H1 (cell line): ENCODE results near the gene DEXI.

Source experiments
- CEBPB ChIP-seq: IDR thresholded peaks from 2 replicates; pipeline ENCODE4 v1.6.1; 2012; ENCODE audit warnings: low read depth, low read length
- CHD2 ChIP-seq: IDR thresholded peaks from 2 replicates; pipeline ENCODE4 v1.6.1; 2012; ENCODE audit warnings: low read length, improper control_type of control experiment
- CTBP2 ChIP-seq: IDR thresholded peaks from 2 replicates; pipeline ENCODE4 v1.7.0; 2011; ENCODE audit warnings: borderline replicate concordance, mild to moderate bottlenecking, moderate library complexity, mixed read lengths, low read length; ENCODE audit not compliant: insufficient read depth, insufficient read length
- CTCF ChIP-seq, 3 experiments: IDR thresholded peaks; 1 replicate in 2 of 3; 2 replicates in 1 of 3; pipeline versions ENCODE4 v1.5.1 to v1.6.1; 2011; ENCODE audit warnings: low read length in 3 of 3, mild to moderate bottlenecking in 3 of 3, inconsistent platforms in 2 of 3, low read depth in 1 of 3, moderate library complexity in 1 of 3; ENCODE audit not compliant: insufficient read depth in 1 of 3; ENCODE audit errors: control extremely low read depth in 1 of 3
- EP300 ChIP-seq, 2 experiments: IDR thresholded peaks; 1 replicate in 1 of 2; 2 replicates in 1 of 2; pipeline ENCODE4 v1.6.1; 2011 to 2012; ENCODE audit warnings: low read depth in 2 of 2, low read length in 2 of 2, mild to moderate bottlenecking in 2 of 2, borderline replicate concordance in 1 of 2, inconsistent platforms in 1 of 2, moderate library complexity in 1 of 2

GRCh38 chr16:10879681-10880589 lies 62.3 kb downstream of the DEXI start:
- TF ChIP-seq CTCF (IDR thresholded peaks at IDR 0.05; ENCODE audit: control extremely low read depth in 1 of 3, insufficient read depth in 1 of 3, low read depth in 1 of 3, low read length in 3 of 3): no peak
- TF ChIP-seq CHD2: no peak
- TF ChIP-seq EP300 (IDR thresholded peaks at IDR 0.05; ENCODE audit: borderline replicate concordance in 1 of 2, low read depth in 2 of 2, low read length in 2 of 2): no peak
- no peak for TF ChIP-seq CTBP2
- no peak for TF ChIP-seq CEBPB
